GM19324 (cell line): ENCODE results near the gene OR52K2.
"Not testable (repeated sequence)": the region's sequence is repeated elsewhere in the genome, so short reads cannot be mapped to it uniquely, and the experiment has no call there.

ENCODE experiments used
- ATAC-seq: cut with Tn5 transposase; IDR thresholded peaks from one replicate; pipeline ENCODE4 v1.9.1; 2021; ENCODE audit warnings: mild to moderate bottlenecking, moderate library complexity; ENCODE audit not compliant: unreplicated experiment, low FRiP score

OR52K2 gene

DNA sequence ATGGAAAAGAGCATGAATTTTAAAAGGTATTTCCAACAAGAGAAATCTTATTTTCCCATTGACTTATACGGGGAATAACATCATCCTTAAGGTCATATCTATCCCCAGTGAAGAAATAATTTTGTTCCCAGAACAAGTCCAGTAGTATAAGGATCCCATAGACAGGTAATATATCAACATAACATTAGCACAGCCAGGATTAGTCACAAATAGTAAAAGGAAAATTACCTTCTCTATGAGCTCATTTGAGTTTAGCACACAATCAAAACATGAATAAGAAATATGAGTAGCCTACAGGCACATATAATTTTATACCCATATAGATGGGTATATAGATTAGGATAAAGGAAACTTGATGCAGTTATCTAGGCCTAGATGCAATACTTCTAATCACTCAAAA lies 30.5 kb downstream of the OR52K2 start:
- no peak for ATAC-seq

DNA sequence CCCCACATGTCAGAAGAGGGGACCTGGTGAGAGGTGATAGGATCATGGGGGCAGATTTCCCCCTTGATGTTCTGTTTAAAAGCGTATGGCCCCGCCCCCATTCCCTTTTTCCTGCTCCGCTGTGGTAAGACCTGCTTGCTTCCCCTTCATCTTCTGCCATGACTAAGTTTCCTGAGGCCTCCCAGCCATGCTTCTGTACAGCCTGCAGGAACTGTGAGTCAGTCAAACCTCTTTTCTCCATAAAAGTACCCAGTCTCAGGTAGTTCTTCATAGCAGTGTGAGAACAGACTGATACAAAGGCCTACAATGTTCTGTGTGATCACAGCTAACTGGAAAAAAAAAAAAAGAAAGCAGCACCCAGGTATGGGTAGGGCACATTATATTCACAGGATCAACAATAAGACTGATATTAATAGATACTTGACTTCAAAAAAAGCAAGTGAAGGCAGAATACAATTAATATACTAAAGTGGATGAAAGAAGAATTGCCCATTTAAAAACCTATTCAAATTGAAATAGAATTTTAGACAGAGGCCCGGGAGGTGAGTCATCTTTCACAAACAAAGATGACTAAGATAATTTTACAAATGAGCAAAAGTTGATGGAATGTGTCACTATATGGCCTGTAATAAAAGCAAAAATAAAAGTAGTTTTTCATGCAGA lies 31.6 kb downstream of the OR52K2 start:
- ATAC-seq: no peak

DNA sequence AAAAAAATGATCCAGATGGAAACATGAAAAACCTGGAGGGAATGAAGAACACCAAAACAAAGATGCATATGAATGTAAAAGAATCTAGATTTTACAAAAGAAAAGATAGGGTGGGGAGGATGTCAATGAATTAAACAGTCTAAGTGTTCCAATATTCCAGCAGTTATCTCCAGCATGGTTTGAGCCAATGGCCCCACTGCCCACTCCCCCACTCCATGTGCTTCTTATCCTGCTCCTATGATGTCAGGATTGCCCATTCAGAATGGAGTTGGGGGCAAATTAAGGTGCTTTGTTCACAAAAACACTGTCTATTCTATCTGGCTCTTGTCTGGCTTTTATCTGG lies 32.1 kb downstream of the OR52K2 start:
- no peak for ATAC-seq

DNA sequence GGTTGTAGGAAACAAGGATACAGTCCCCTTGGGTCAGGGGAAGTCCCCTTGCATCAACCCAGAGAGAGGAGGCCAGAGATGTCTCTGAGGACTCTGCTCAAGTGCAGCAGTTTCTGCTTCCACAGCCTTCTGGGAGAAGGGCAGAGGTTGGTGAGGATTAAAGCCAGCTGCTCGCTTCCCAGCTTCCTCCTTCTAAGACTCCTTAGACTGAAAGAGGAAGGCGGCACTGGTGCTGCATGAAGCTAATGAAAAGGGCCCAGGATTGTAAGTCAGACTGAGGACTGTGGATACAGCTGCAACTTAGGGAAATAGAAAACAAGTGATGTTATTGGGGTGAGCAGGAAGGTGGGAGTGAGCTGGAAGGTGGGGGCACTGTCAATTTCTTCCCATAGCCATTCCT lies 33.4 kb downstream of the OR52K2 start, which contains the start of gene OR52K1:
OR52K1 (plus strand) TSS at position 202 of the 400 bp plus-strand sequence. CDS start 6,255 bp downstream, outside the sequence.
- no peak for ATAC-seq

DNA sequence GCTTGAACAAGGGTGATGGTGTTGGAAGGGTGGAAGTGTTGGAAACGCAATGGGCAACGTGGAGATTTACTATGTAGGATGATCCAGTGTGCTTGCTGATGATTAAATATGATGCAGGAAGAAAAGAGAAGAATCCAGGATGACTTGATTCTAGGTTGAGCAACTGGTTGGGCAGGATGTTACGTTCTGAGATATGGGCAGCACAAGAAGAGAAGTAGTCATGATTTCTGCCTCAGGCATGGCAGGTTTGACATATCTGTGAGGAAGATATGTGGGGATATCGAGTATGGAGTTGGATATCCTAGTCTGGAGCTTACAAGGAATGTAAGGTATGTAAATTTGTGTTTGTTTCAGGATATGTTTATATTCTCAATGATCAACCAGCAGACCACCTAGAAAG lies 35.2 kb downstream of the OR52K2 start:
- ATAC-seq: no peak

DNA sequence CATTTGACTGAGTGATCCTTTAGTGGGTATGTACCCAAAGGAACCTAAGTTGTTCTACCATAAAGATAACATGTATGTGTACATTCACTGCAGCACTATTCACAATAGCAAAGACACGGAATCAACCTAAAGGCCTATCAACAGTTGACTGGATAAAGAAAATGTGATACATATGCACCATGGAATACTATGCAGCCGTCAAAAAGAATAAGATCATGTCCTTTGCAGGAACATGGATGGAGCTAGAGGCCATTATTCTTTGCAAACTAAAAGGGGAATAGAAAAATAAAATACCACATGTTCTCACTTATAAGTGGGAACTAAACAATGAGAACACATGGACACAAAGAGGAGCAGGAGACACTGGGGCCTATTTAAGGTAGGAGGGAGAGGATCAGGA lies 42.3 kb downstream of the OR52K2 start:
- not testable (repeated sequence) for ATAC-seq

DNA sequence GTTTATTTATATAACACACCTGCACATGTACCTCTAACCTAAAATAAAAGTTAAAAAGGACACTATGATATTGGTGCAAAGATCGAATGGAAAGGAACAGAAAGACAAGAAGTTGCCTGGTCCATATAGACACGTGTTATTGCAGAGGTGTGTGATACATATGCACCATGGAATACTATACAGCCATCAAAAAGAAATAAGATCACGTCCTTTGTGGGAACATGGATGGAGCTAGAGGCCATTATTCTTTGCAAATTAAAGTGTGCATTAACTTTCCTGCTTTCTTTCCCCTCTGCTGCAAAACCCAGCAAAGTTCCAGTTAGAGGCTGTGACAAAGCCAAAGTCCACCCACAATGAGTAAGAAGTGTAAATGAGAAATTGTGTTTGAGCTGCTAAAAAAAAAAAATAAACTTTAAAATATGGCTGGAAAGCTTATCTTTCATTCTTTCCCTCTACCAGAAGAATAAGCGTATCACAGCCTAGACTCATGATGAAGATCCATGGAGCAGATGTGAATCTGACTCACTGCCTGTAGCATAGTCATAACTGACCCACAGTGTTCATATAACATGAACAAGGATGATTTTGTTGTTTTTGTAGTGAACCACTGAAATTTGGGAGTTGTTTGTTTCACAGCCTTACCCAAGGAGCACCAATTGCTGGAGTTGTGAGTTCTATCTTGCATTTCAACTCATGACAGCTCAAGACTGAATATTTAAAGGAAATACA lies 42.9 kb downstream of the OR52K2 start:
- ATAC-seq: no peak

DNA sequence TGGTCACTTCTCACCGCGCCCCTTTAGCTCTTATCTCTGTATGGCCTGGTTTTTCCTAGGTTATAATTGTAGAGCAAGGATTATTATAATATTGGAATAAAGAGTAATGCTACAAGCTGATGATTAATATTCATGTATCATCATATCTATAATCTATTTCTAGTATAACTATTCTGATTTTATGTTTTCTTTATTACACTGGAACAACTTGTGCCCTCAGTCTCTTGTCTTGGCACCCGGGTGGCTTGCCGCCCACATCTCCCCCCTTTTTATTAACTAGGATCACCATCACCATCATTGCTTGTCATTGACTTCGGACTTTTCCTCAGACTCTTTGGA lies 44.4 kb downstream of the OR52K2 start:
- ATAC-seq: no peak

DNA sequence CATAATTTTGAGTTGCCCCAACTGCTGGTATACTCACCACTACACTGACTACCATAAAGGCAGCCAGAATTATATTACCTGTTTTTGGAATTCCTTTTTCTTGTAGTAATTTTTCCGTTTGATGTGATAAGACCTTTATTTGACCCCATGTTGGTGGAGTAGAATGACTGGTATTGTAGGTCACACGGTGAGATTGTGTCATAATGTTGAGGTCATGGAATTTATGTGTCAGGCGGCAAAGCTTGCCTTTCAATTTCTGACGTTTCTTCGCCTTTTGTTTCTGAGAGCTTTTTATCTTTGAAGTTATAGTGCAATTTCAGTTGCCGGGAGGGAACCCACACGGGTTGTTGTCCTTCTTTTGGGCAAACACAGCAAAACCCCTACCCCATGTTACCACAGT lies 46.4 kb downstream of the OR52K2 start:
- no peak for ATAC-seq

DNA sequence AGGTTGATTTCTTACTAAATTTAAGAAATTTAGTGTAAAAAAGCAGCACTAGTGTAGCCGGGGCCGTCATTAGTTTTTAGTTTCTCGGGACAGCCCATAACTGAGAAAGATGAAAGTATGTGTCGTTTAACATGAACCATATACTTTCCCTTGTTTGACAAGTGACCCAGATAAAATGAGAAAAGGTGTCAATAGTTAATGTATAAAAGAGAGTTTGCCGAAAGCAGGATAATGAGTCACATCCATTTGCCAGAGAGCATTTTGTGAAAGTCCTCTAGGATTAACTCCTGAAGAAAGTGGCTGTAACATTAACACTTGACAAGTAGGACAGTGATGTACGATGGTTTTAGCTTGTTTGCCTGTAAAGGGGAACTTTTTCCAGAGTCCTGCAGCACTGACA lies 46.9 kb downstream of the OR52K2 start:
- no peak for ATAC-seq

DNA sequence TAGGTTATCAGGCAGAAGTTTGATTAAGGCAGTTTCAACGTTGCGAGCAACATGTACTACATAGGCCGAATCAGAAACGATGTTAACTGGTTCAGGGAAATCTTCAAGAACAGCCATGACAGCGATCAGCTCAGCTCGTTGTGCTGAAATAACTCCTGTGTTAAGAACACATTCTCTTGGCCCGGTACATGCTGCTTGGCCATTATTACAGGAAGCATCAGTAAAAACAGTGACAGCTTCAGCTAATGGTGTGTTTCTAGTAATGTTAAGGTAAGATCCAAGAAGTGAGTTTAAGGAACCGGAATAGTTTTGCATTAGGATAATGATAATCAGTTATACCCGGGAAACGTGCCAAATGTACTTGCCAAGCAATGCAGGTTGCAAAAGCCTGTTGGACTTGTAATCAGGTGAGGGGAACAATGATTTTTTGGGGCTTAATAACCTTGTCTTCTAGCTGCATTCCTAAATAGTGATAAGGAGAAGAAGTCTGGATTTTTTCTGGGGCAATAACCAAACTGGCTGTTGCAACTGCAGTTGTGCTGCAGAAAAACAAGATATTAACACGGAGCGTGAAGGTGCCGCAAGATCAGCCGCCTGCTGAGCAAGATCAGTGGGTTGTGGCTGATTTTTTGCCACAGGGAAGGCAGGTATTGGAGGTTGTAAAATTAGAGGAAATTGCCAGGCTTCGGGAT lies 47.6 kb downstream of the OR52K2 start:
- ATAC-seq: no peak
